ENCODE data around the gene OR10A3. TPM values are rescaled to one million over a fixed set of nuclear protein-coding genes. Genes with fewer than 3 reads are reported as not detected.

The OR10A3 gene
- total RNA-seq, 4 donors from 2014 or later = not detected

- Histone ChIP-seq H3K36me3 (no peaks in the 10 kb centered on the region), H3K4me3 (no peak overlapping the region), H3K27me3 (peaks cover 11% of the 10 kb centered on the region), H3K9me3 (no peaks in the 10 kb centered on the region), H3K27ac (no peak overlapping the region), H3K4me1 (no peaks in the 10 kb centered on the region)
- no peak for TF ChIP-seq CTCF (IDR thresholded peaks at IDR 0.05)
- no peak for TF ChIP-seq EP300 (IDR thresholded peaks at IDR 0.05)
- no peak for TF ChIP-seq POLR2AphosphoS5 (IDR thresholded peaks at IDR 0.05)
- TF ChIP-seq POLR2A (IDR thresholded peaks at IDR 0.05) = no peak
- 42 to 64% methylated on average over 2 to 3 of the region's 3 CpGs for WGBS, 2 donors (ENCODE audit: low coverage in 1 of 2)
- ATAC-seq = no peak
Observed at GRCh38 chr11:7969756-7970646, 28.5 kb upstream of the OR10A3 start.

GRCh38 chr11:7968686-7969085 is 27.2 kb upstream of the OR10A3 start:
- peaks cover 5% of the 10 kb centered on the region for H3K27me3 ChIP-seq
- no peak overlapping the region for H3K27ac ChIP-seq
- H3K36me3 ChIP-seq = no peaks in the 10 kb centered on the region
- no peak for TF ChIP-seq CTCF (IDR thresholded peaks at IDR 0.05)
- TF ChIP-seq EP300 (IDR thresholded peaks at IDR 0.05) = no peak
- no peak for TF ChIP-seq POLR2A (IDR thresholded peaks at IDR 0.05)
- TF ChIP-seq POLR2AphosphoS5 (IDR thresholded peaks at IDR 0.05) = no peak
- no peaks in the 10 kb centered on the region for H3K4me1 ChIP-seq
- 7 to 12% methylated on average over 2 of the region's 2 CpGs for WGBS, 2 donors (ENCODE audit: low coverage in 1 of 2)
- ATAC-seq = no peak
- H3K4me3 ChIP-seq = no peak overlapping the region
- H3K9me3 ChIP-seq = no peaks in the 10 kb centered on the region

- Histone ChIP-seq H3K27me3 (peaks cover 5% of the 10 kb centered on the region), H3K9me3 (no peaks in the 10 kb centered on the region), H3K4me1 (no peaks in the 10 kb centered on the region), H3K36me3 (no peaks in the 10 kb centered on the region), H3K4me3 (no peak overlapping the region), H3K27ac (no peak overlapping the region)
- no peak for ATAC-seq
- TF ChIP-seq CTCF (IDR thresholded peaks at IDR 0.05) = no peak
- TF ChIP-seq POLR2A (IDR thresholded peaks at IDR 0.05) = no peak
- no peak for TF ChIP-seq EP300 (IDR thresholded peaks at IDR 0.05)
- TF ChIP-seq POLR2AphosphoS5 (IDR thresholded peaks at IDR 0.05) = no peak
Observed at GRCh38 chr11:7967826-7968225, 26.3 kb upstream of the OR10A3 start.

GRCh38 chr11:7967097-7967496 is 25.6 kb upstream of the OR10A3 start:
- Histone ChIP-seq H3K9me3 (no peaks in the 10 kb centered on the region), H3K4me3 (no peak overlapping the region), H3K36me3 (no peaks in the 10 kb centered on the region), H3K27me3 (peaks cover 11% of the 10 kb centered on the region), H3K4me1 (no peaks in the 10 kb centered on the region), H3K27ac (no peak overlapping the region)
- 50 to 82% methylated on average over 1 of the region's 1 CpG for WGBS, 2 donors (ENCODE audit: low coverage in 1 of 2)
- ATAC-seq = no peak
- TF ChIP-seq POLR2A (IDR thresholded peaks at IDR 0.05) (no peak), CTCF (IDR thresholded peaks at IDR 0.05) (no peak), EP300 (IDR thresholded peaks at IDR 0.05) (no peak), POLR2AphosphoS5 (IDR thresholded peaks at IDR 0.05) (no peak)

- WGBS, 2 donors (ENCODE audit: low coverage in 1 of 2) = 80 to 89% methylated on average over 1 of the region's 1 CpG
Observed at GRCh38 chr11:7965386-7965785, 23.9 kb upstream of the OR10A3 start, which contains the start of gene NLRP10. TSS of gene NLRP10 (minus strand) at chr11:7965447. CDS start at chr11:7963495, 1,952 bp downstream.

More at GRCh38 chr11:7965386-7965785, 23.9 kb upstream of the OR10A3 start, which contains the start of gene NLRP10:
- Histone ChIP-seq H3K4me3 (no peak within 1 kb of the TSS), H3K27ac (no peak within 1 kb of the TSS), H3K36me3 (no peaks in the 10 kb centered on the region), H3K9me3 (no peaks in the 10 kb centered on the region), H3K27me3 (peaks cover 21% of the 10 kb centered on the region), H3K4me1 (no peaks in the 10 kb centered on the region)
- TF ChIP-seq POLR2A (IDR thresholded peaks at IDR 0.05) (no peak), POLR2AphosphoS5 (IDR thresholded peaks at IDR 0.05) (no peak), EP300 (IDR thresholded peaks at IDR 0.05) (no peak), CTCF (IDR thresholded peaks at IDR 0.05) (no peak)
- no peak for ATAC-seq
